GM21786 (cell line): Measurements from ENCODE around the gene APLP1.
"Not testable (repeated sequence)": the region's sequence is repeated elsewhere in the genome, so short reads cannot be mapped to it uniquely, and the experiment has no call there.

ENCODE experiments used
- ATAC-seq: cut with Tn5 transposase; IDR thresholded peaks from one replicate; pipeline ENCODE4 v1.9.1; 2021; ENCODE audit not compliant: unreplicated experiment

The APLP1 gene

GRCh38 chr19:35852029-35852780, 16.2 kb upstream of the APLP1 start, which contains the start of gene NPHS1:
TSS of gene NPHS1 (minus strand) at chr19:35852504. CDS start at chr19:35851837, 667 bp downstream.
- no peak for ATAC-seq

- ATAC-seq: no peak
These were observed 15.2 kb upstream of the APLP1 start for GRCh38 chr19:35853038-35853756.

- no peak for ATAC-seq
These were observed 11.7 kb upstream of the APLP1 start, which contains the start of gene KIRREL2 for GRCh38 chr19:35856546-35857149. TSS of gene KIRREL2 (plus strand) at chr19:35856911. CDS start at chr19:35857120, 209 bp downstream.

- ATAC-seq: no peak
These were observed 10.1 kb upstream of the APLP1 start for GRCh38 chr19:35858311-35858710.

GRCh38 chr19:35859414-35859813, 9.0 kb upstream of the APLP1 start:
- ATAC-seq: no peak

- ATAC-seq: no peak
These were observed 7.9 kb upstream of the APLP1 start for GRCh38 chr19:35860436-35860817.

- no peak for ATAC-seq
These were observed 7.3 kb upstream of the APLP1 start for GRCh38 chr19:35860818-35861639.

GRCh38 chr19:35861640-35862160, 6.7 kb upstream of the APLP1 start:
- no peak for ATAC-seq

- no peak for ATAC-seq
These were observed 5.8 kb upstream of the APLP1 start for GRCh38 chr19:35862528-35862927.

- no peak for ATAC-seq
These were observed 5.4 kb upstream of the APLP1 start for GRCh38 chr19:35863018-35863417.

GRCh38 chr19:35868823-35869326, 501 bp downstream of the APLP1 start:
- no peak for ATAC-seq

- peak; percentile 48 for ATAC-seq
These were observed 1.2 kb downstream of the APLP1 start for GRCh38 chr19:35869327-35870123.

- ATAC-seq: not testable (repeated sequence)
These were observed 1.9 kb downstream of the APLP1 start for GRCh38 chr19:35870124-35870736.

GRCh38 chr19:35870798-35871197, 2.4 kb downstream of the APLP1 start:
- no peak for ATAC-seq

GRCh38 chr19:35871611-35872010, 3.2 kb downstream of the APLP1 start:
- no peak for ATAC-seq

- no peak for ATAC-seq
These were observed 3.8 kb downstream of the APLP1 start for GRCh38 chr19:35872180-35872579.

- ATAC-seq: no peak
These were observed 6.1 kb downstream of the APLP1 start for GRCh38 chr19:35874392-35874930.

- no peak for ATAC-seq
These were observed 10.7 kb downstream of the APLP1 start for GRCh38 chr19:35879068-35879467.

- ATAC-seq: no peak
These were observed 11.5 kb downstream of the APLP1 start for GRCh38 chr19:35879770-35880317.
